NCI-H187 (cell line): ENCODE results near the gene NFYC.

Experiments
- DNase-seq, 2 experiments: peaks; one replicate each; lab custom pipeline; 2025; lab: John Stamatoyannopoulos, UW

NFYC gene

GRCh38 chr1:40739455-40740008 lies 48.0 kb downstream of the NFYC start:
- DNase-seq: no peak

GRCh38 chr1:40740039-40740996 lies 48.8 kb downstream of the NFYC start:
- DNase-seq: no peak

GRCh38 chr1:40740997-40741736 lies 49.7 kb downstream of the NFYC start:
- no peak for DNase-seq

- DNase-seq: no peak
These were observed 51.0 kb downstream of the NFYC start for GRCh38 chr1:40742363-40743061.

- DNase-seq: no peak
These were observed 51.9 kb downstream of the NFYC start for GRCh38 chr1:40743452-40743851.

- DNase-seq: no peak
These were observed 52.4 kb downstream of the NFYC start for GRCh38 chr1:40743860-40744259.

- DNase-seq: no peak
These were observed 53.7 kb downstream of the NFYC start for GRCh38 chr1:40745176-40745575.

GRCh38 chr1:40746344-40747090 lies 55.0 kb downstream of the NFYC start:
- no peak for DNase-seq

GRCh38 chr1:40748841-40749718 lies 57.6 kb downstream of the NFYC start:
- DNase-seq: no peak

GRCh38 chr1:40749817-40750216 lies 58.3 kb downstream of the NFYC start:
- DNase-seq: no peak

GRCh38 chr1:40750451-40750908 lies 59.0 kb downstream of the NFYC start:
- DNase-seq: no peak

GRCh38 chr1:40751802-40752201 lies 60.3 kb downstream of the NFYC start:
- DNase-seq: no peak

GRCh38 chr1:40753142-40753882 lies 61.8 kb downstream of the NFYC start:
- no peak for DNase-seq

- no peak for DNase-seq
These were observed 62.7 kb downstream of the NFYC start for GRCh38 chr1:40754201-40754600.

- no peak for DNase-seq
These were observed 63.6 kb downstream of the NFYC start for GRCh38 chr1:40755067-40755466.

- no peak for DNase-seq
These were observed 65.0 kb downstream of the NFYC start for GRCh38 chr1:40756523-40756922.

GRCh38 chr1:40757084-40757483 lies 65.6 kb downstream of the NFYC start:
- no peak for DNase-seq

- no peak for DNase-seq
These were observed 66.5 kb downstream of the NFYC start for GRCh38 chr1:40758004-40758403.

- no peak for DNase-seq
These were observed 67.3 kb downstream of the NFYC start for GRCh38 chr1:40758578-40759343.
